ENCODE results near the gene NOTCH4.
"Not testable (repeated sequence)": the region's sequence is repeated elsewhere in the genome, so short reads cannot be mapped to it uniquely, and the experiment has no call there.

The NOTCH4 gene

GRCh38 chr6:32216285-32216684, 7.6 kb downstream of the NOTCH4 start:
- DNase-seq = no peak

GRCh38 chr6:32215617-32216016, 8.2 kb downstream of the NOTCH4 start:
- no peak for DNase-seq

GRCh38 chr6:32214126-32214525, 9.7 kb downstream of the NOTCH4 start:
- no peak for DNase-seq

GRCh38 chr6:32213649-32214048, 10.2 kb downstream of the NOTCH4 start:
- DNase-seq = no peak

- DNase-seq = no peak
These were observed 11.6 kb downstream of the NOTCH4 start for GRCh38 chr6:32212076-32212760.

GRCh38 chr6:32211432-32211831, 12.4 kb downstream of the NOTCH4 start:
- not testable (repeated sequence) for DNase-seq

- no peak for DNase-seq
These were observed 13.7 kb downstream of the NOTCH4 start for GRCh38 chr6:32210191-32210601.

GRCh38 chr6:32208996-32209395, 14.9 kb downstream of the NOTCH4 start:
- no peak for DNase-seq

GRCh38 chr6:32204268-32204715, 19.6 kb downstream of the NOTCH4 start:
- no peak for DNase-seq

GRCh38 chr6:32203426-32204267, 20.2 kb downstream of the NOTCH4 start:
- DNase-seq = no peak

GRCh38 chr6:32202186-32202585, 21.7 kb downstream of the NOTCH4 start:
- no peak for DNase-seq

- DNase-seq = no peak
These were observed 23.0 kb downstream of the NOTCH4 start for GRCh38 chr6:32200711-32201475.

GRCh38 chr6:32198866-32199265, 25.0 kb downstream of the NOTCH4 start:
- DNase-seq = no peak

- DNase-seq = no peak
These were observed 25.5 kb downstream of the NOTCH4 start for GRCh38 chr6:32198345-32198696.

GRCh38 chr6:32196682-32197616, 26.9 kb downstream of the NOTCH4 start:
- no peak for DNase-seq

- DNase-seq = peak; percentile 75
These were observed 27.8 kb downstream of the NOTCH4 start for GRCh38 chr6:32195902-32196681.

- peak; percentile 100 for DNase-seq
These were observed 28.3 kb downstream of the NOTCH4 start for GRCh38 chr6:32195652-32195901.

GRCh38 chr6:32194825-32195651, 28.8 kb downstream of the NOTCH4 start:
- DNase-seq = peak; percentile 55

GRCh38 chr6:32194388-32194787, 29.5 kb downstream of the NOTCH4 start:
- DNase-seq = no peak

- DNase-seq = not testable (repeated sequence)
These were observed 30.8 kb downstream of the NOTCH4 start for GRCh38 chr6:32193096-32193495.

GRCh38 chr6:32192608-32193039, 31.2 kb downstream of the NOTCH4 start, which contains the start of gene GPSM3:
Gene GPSM3, minus strand, starts transcription at chr6:32192643. Its CDS starts 130 bp downstream, at chr6:32192513.
- peak; percentile 63 for DNase-seq

All from CD4-positive, alpha-beta T cell treated with Interleukin-10 for 1 hour (primary cell).